HL-60 (cell line): ENCODE measurements around the gene KDM5B.

Experiments used
- CTCF ChIP-seq: IDR thresholded peaks from one replicate; pipeline ENCODE4 v1.5.1; 2011; ENCODE audit warnings: low read length, control low read depth, inconsistent platforms; ENCODE audit not compliant: insufficient read depth
- GABPA ChIP-seq: IDR thresholded peaks from 2 replicates; pipeline ENCODE4 v1.6.1; 2012; ENCODE audit warnings: low read depth
- POLR2AphosphoS5 ChIP-seq: IDR thresholded peaks from 2 replicates; pipeline ENCODE4 v1.6.1; 2012; ENCODE audit warnings: low read depth
- REST ChIP-seq: IDR thresholded peaks from 2 replicates; pipeline ENCODE4 v1.6.1; 2012; ENCODE audit warnings: low read depth; ENCODE audit not compliant: insufficient replicate concordance
- SPI1 ChIP-seq: IDR thresholded peaks from 2 replicates; pipeline ENCODE4 v1.6.1; 2012; ENCODE audit warnings: low read depth, mild to moderate bottlenecking, borderline replicate concordance

GRCh38 chr1:202750761-202751160 is 57.5 kb downstream of the KDM5B start:
- TF ChIP-seq GABPA = no peak
- TF ChIP-seq CTCF = no peak
- no peak for TF ChIP-seq REST
- no peak for TF ChIP-seq POLR2AphosphoS5
- TF ChIP-seq SPI1 = no peak
